Measurements from ENCODE around the gene ATXN7.

Gene ATXN7

DNA sequence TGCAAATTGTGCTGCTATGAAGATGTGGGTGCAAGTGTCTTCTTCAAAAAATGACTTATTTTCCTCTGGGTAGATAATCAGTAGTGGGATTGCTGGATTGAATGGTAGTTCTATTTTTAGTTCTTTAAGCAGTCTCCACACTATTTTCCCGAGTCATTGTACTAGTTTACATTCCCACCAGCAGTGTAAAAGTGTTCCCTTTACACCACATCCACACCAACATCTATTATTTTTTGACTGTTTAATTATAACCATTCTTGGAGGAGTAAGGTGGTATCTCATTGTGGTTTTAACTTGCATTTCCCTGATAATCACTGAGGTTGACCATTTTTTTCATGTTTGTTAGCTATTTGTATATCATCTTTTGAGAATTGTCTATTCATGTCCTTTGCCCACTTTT is 179.3 kb downstream of the ATXN7 start:
- DNase-seq (ENCODE audit: extremely low read depth in 1 of 2, low read depth in 1 of 2), result no peak

GRCh38 chr3:64046592-64046991 is 182.9 kb downstream of the ATXN7 start:
- no peak for DNase-seq (ENCODE audit: extremely low read depth in 1 of 2, low read depth in 1 of 2)

DNA sequence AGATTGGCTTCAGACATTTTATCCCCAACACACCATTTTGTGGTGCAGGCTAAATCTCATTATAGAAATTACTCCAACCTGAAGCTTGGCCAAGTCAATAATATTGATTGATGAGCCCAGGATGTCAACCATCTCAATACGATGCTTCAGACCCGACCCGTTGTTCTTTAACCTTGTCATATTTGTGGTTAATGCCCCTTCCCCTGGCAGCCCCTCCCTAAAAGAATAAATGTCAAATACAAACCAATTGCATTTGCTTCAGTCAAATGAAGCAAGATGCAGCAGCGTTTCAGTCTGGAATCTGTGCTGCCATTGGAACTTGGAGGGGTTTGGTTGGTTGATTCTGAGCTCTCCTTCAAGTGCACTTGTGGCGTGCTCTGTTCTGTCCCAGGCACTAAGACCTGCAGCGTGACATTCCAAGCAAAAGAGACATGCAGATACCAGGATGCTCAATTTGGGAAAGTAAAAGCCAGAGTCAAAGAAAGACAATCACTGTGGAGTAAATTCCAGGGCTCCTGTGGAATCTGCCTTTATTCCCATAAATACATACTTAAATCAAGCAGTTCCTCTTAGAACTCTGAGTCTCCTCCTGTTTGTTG is 183.4 kb downstream of the ATXN7 start:
- no peak for DNase-seq (ENCODE audit: extremely low read depth in 1 of 2, low read depth in 1 of 2)

- no peak for DNase-seq (ENCODE audit: extremely low read depth in 1 of 2, low read depth in 1 of 2)
These were observed 184.1 kb downstream of the ATXN7 start for GRCh38 chr3:64047787-64048186.

- DNase-seq (ENCODE audit: extremely low read depth in 1 of 2, low read depth in 1 of 2), result no peak
These were observed 185.0 kb downstream of the ATXN7 start for GRCh38 chr3:64048631-64049061.

- no peak for DNase-seq (ENCODE audit: extremely low read depth in 1 of 2, low read depth in 1 of 2)
These were observed 185.5 kb downstream of the ATXN7 start for GRCh38 chr3:64049136-64049535.

- no peak for DNase-seq (ENCODE audit: extremely low read depth in 1 of 2, low read depth in 1 of 2)
These were observed 186.2 kb downstream of the ATXN7 start for GRCh38 chr3:64049832-64050231.
